Epithelial cell of proximal tubule (primary cell): Measurements from ENCODE around the gene JAKMIP2. TPM values are rescaled to one million over a fixed set of nuclear protein-coding genes. Genes with fewer than 3 reads are reported as not detected.

Source experiments
- DNase-seq: peaks from one replicate; pipeline ENCODE4 v3.0.0-alpha.2; 2011; ENCODE audit warnings: low read depth
- H3K4me3 ChIP-seq: 2 replicates; pipeline ENCODE4 v1.5.1; 2011; ENCODE audit warnings: low read depth, mild to moderate bottlenecking, low read length
- total RNA-seq: library from RNA; depleted of rRNA; stranded (reverse); fragments of >200 nt; gene quantifications from 2 replicates; pipeline ENCODE4 v1.2.3, GENCODE V29; 2015
- TF ChIP-seq, protein P1 (sequence below): conservative IDR thresholded peaks from 2 replicates; pipeline ENCODE4 v1.5.1; 2012; ENCODE audit warnings: low read depth, mild to moderate bottlenecking, low read length

Gene JAKMIP2
- total RNA-seq, 1 donor from 2014 or later, result 0.17 TPM

GRCh38 chr5:147544556-147544955, 238.0 kb downstream of the JAKMIP2 start:
- no peak overlapping the region for H3K4me3 ChIP-seq
- DNase-seq, result no peak
- TF ChIP-seq, protein P1, sequence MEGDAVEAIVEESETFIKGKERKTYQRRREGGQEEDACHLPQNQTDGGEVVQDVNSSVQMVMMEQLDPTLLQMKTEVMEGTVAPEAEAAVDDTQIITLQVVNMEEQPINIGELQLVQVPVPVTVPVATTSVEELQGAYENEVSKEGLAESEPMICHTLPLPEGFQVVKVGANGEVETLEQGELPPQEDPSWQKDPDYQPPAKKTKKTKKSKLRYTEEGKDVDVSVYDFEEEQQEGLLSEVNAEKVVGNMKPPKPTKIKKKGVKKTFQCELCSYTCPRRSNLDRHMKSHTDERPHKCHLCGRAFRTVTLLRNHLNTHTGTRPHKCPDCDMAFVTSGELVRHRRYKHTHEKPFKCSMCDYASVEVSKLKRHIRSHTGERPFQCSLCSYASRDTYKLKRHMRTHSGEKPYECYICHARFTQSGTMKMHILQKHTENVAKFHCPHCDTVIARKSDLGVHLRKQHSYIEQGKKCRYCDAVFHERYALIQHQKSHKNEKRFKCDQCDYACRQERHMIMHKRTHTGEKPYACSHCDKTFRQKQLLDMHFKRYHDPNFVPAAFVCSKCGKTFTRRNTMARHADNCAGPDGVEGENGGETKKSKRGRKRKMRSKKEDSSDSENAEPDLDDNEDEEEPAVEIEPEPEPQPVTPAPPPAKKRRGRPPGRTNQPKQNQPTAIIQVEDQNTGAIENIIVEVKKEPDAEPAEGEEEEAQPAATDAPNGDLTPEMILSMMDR, result no peak

GRCh38 chr5:147539053-147539452, 243.5 kb downstream of the JAKMIP2 start:
- DNase-seq, result no peak
- TF ChIP-seq, protein P1, result no peak
- H3K4me3 ChIP-seq, result no peak overlapping the region

GRCh38 chr5:147538236-147538635, 244.3 kb downstream of the JAKMIP2 start:
- H3K4me3 ChIP-seq, result no peak overlapping the region
- no peak for DNase-seq
- TF ChIP-seq, protein P1, result no peak

Other genes with a start within 250 kb of the JAKMIP2 start
- 0.29 and 3.8 TPM in 2 replicates for gene SPINK1, start 48.9 kb upstream of the JAKMIP2 start, total RNA-seq
- gene SCGB3A2, start 96.0 kb upstream of the JAKMIP2 start, total RNA-seq, result not detected in 2 replicates
- gene C5orf46, start 123.8 kb upstream of the JAKMIP2 start, total RNA-seq, result not detected in 2 replicates